ENCODE data around the gene PHKA2. TPM values are rescaled to one million over a fixed set of nuclear protein-coding genes. Genes with fewer than 3 reads are reported as not detected.
"Not testable (repeated sequence)": the region's sequence is repeated elsewhere in the genome, so short reads cannot be mapped to it uniquely, and the experiment has no call there.

Gene PHKA2
- 23.7 and 24.0 TPM in 2 replicates for total RNA-seq (2014; rRNA removed; shearing (Covaris generic))

GRCh38 chrX:18983666-18984380, at the start of gene PHKA2:
TSS of gene PHKA2 (minus strand) at chrX:18984114. CDS start at chrX:18983932, 182 bp downstream.
- DNase-seq (ENCODE audit: low spot score), result peak; percentile 70

GRCh38 chrX:19030805-19031204, 46.9 kb upstream of the PHKA2 start:
- no peak for DNase-seq (ENCODE audit: low spot score)

- DNase-seq (ENCODE audit: low spot score), result no peak
Observed at GRCh38 chrX:19028560-19028959, 44.6 kb upstream of the PHKA2 start.

- DNase-seq (ENCODE audit: low spot score), result no peak
Observed at GRCh38 chrX:19024366-19024765, 40.5 kb upstream of the PHKA2 start.

- no peak for DNase-seq (ENCODE audit: low spot score)
Observed at GRCh38 chrX:19019996-19020395, 36.1 kb upstream of the PHKA2 start.

GRCh38 chrX:19017271-19017670, 33.4 kb upstream of the PHKA2 start:
- DNase-seq (ENCODE audit: low spot score), result peak; percentile 50

- DNase-seq (ENCODE audit: low spot score), result not testable (repeated sequence)
Observed at GRCh38 chrX:19016614-19017013, 32.7 kb upstream of the PHKA2 start.

- DNase-seq (ENCODE audit: low spot score), result no peak
Observed at GRCh38 chrX:19007868-19008267, 24.0 kb upstream of the PHKA2 start.

- no peak for DNase-seq (ENCODE audit: low spot score)
Observed at GRCh38 chrX:19007011-19007410, 23.1 kb upstream of the PHKA2 start.

- peak; percentile 16 for DNase-seq (ENCODE audit: low spot score)
Observed at GRCh38 chrX:19005909-19006308, 22.0 kb upstream of the PHKA2 start.

GRCh38 chrX:19003756-19004155, 19.8 kb upstream of the PHKA2 start:
- DNase-seq (ENCODE audit: low spot score), result no peak

GRCh38 chrX:18998653-18999052, 14.7 kb upstream of the PHKA2 start:
- no peak for DNase-seq (ENCODE audit: low spot score)

- DNase-seq (ENCODE audit: low spot score), result no peak
Observed at GRCh38 chrX:18997916-18998315, 14.0 kb upstream of the PHKA2 start.

- DNase-seq (ENCODE audit: low spot score), result no peak
Observed at GRCh38 chrX:18996536-18996935, 12.6 kb upstream of the PHKA2 start.

GRCh38 chrX:18995221-18995620, 11.3 kb upstream of the PHKA2 start:
- no peak for DNase-seq (ENCODE audit: low spot score)

GRCh38 chrX:18994713-18995112, 10.8 kb upstream of the PHKA2 start:
- DNase-seq (ENCODE audit: low spot score), result no peak

GRCh38 chrX:18992829-18993228, 8.9 kb upstream of the PHKA2 start:
- no peak for DNase-seq (ENCODE audit: low spot score)

- no peak for DNase-seq (ENCODE audit: low spot score)
Observed at GRCh38 chrX:18985186-18985435, 1.2 kb upstream of the PHKA2 start.

GRCh38 chrX:18984381-18985185, 669 bp upstream of the PHKA2 start:
- peak; percentile 81 for DNase-seq (ENCODE audit: low spot score)

- DNase-seq (ENCODE audit: low spot score), result no peak
Observed at GRCh38 chrX:18981124-18981807, 2.6 kb downstream of the PHKA2 start.

- not testable (repeated sequence) for DNase-seq (ENCODE audit: low spot score)
Observed at GRCh38 chrX:18980262-18980661, 3.7 kb downstream of the PHKA2 start.

GRCh38 chrX:18974993-18975392, 8.9 kb downstream of the PHKA2 start:
- DNase-seq (ENCODE audit: low spot score), result no peak
